NCI-H1417 (cell line): ENCODE data around the gene UNC13B.
"Not testable (repeated sequence)": the region's sequence is repeated elsewhere in the genome, so short reads cannot be mapped to it uniquely, and the experiment has no call there.

Experiments
- DNase-seq, 3 experiments: peaks; one replicate each; lab custom pipeline; 2025; lab: John Stamatoyannopoulos, UW

UNC13B gene

GRCh38 chr9:35163413-35163812 lies 1.6 kb downstream of the UNC13B start:
- DNase-seq = peak in 1 of 3 experiments; percentile 9

GRCh38 chr9:35164711-35165110 lies 2.9 kb downstream of the UNC13B start:
- no peak for DNase-seq

- DNase-seq = not testable (repeated sequence)
Observed at GRCh38 chr9:35167429-35167828, 5.6 kb downstream of the UNC13B start.

- peak in 1 of 3 experiments; percentile 35 for DNase-seq
Observed at GRCh38 chr9:35168963-35169362, 7.2 kb downstream of the UNC13B start.

- DNase-seq = peak in 2 of 3 experiments; percentile 14 to 69
Observed at GRCh38 chr9:35172878-35173277, 11.1 kb downstream of the UNC13B start.

- DNase-seq = no peak
Observed at GRCh38 chr9:35177520-35177919, 15.7 kb downstream of the UNC13B start.

GRCh38 chr9:35179347-35180280 lies 17.8 kb downstream of the UNC13B start:
- DNase-seq = peak in 1 of 3 experiments; percentile 31

GRCh38 chr9:35180801-35181200 lies 19.0 kb downstream of the UNC13B start:
- DNase-seq = no peak

GRCh38 chr9:35182401-35182800 lies 20.6 kb downstream of the UNC13B start:
- not testable (repeated sequence) for DNase-seq

GRCh38 chr9:35182996-35183754 lies 21.4 kb downstream of the UNC13B start:
- DNase-seq = not testable (repeated sequence)

- not testable (repeated sequence) for DNase-seq
Observed at GRCh38 chr9:35183755-35184480, 22.1 kb downstream of the UNC13B start.

GRCh38 chr9:35186524-35186923 lies 24.7 kb downstream of the UNC13B start:
- DNase-seq = no peak

GRCh38 chr9:35190203-35190602 lies 28.4 kb downstream of the UNC13B start:
- no peak for DNase-seq

- DNase-seq = no peak
Observed at GRCh38 chr9:35191105-35191504, 29.3 kb downstream of the UNC13B start.

- no peak for DNase-seq
Observed at GRCh38 chr9:35193762-35194161, 32.0 kb downstream of the UNC13B start.

GRCh38 chr9:35195683-35196082 lies 33.9 kb downstream of the UNC13B start:
- DNase-seq = no peak

GRCh38 chr9:35198191-35198590 lies 36.4 kb downstream of the UNC13B start:
- no peak for DNase-seq

GRCh38 chr9:35203528-35203927 lies 41.7 kb downstream of the UNC13B start:
- no peak for DNase-seq

- no peak for DNase-seq
Observed at GRCh38 chr9:35205340-35205739, 43.5 kb downstream of the UNC13B start.

GRCh38 chr9:35211854-35212253 lies 50.0 kb downstream of the UNC13B start:
- no peak for DNase-seq

- no peak for DNase-seq
Observed at GRCh38 chr9:35220659-35221338, 59.0 kb downstream of the UNC13B start.

GRCh38 chr9:35225677-35226076 lies 63.9 kb downstream of the UNC13B start:
- no peak for DNase-seq
